ENCODE results near the gene NELL1. TPM values are rescaled to one million over a fixed set of nuclear protein-coding genes. Genes with fewer than 3 reads are reported as not detected.

NELL1 gene
- total RNA-seq, 1 experiment from 2014 or later, result not detected

GRCh38 chr11:20963596-20963995 is 294.2 kb downstream of the NELL1 start:
- no peak for ATAC-seq
- intact Hi-C loops (cut with micrococcal nuclease), result no loop called here
- Histone ChIP-seq H4K20me1 (ENCODE audit: low read length) (no peaks in the 10 kb centered on the region), H3K79me2 (ENCODE audit: low read length) (no peaks in the 10 kb centered on the region), H3K27me3 (ENCODE audit: low read length) (no peaks in the 10 kb centered on the region), H2AFZ (ENCODE audit: low read length) (no peak overlapping the region), H3K9me3 (ENCODE audit: low read length) (no peaks in the 10 kb centered on the region), H3K9me2 (replicated peaks; ENCODE audit: low read length) (no peaks in the 10 kb centered on the region), H3K4me1 (ENCODE audit: insufficient read depth, low read length) (no peaks in the 10 kb centered on the region), H3K27ac (ENCODE audit: low read length) (no peak overlapping the region), H3K4me3 (ENCODE audit: low read length) (no peak overlapping the region), H3F3A (ENCODE audit: low read length, unreplicated experiment) (no peaks in the 10 kb centered on the region), H3K4me2 (ENCODE audit: low read length) (no peak overlapping the region), H3K9ac (ENCODE audit: low read length) (no peak overlapping the region), H3K36me3 (ENCODE audit: low read depth, low read length) (no peaks in the 10 kb centered on the region)
- BruUV-seq (replicated peaks), result no TSS peak
- DNase-seq, result peak; percentile 1
- TF ChIP-seq EZH2 (IDR thresholded peaks at IDR 0.05; ENCODE audit: low read length, unreplicated experiment) (no peak), CTCF (conservative IDR thresholded peaks at IDR 0.05; ENCODE audit: low read depth, low read length) (no peak), EZH2phosphoT487 (IDR thresholded peaks at IDR 0.05; ENCODE audit: borderline replicate concordance, low read length) (no peak)
- ChIA-PET POLR2A (ENCODE audit: unreplicated experiment) (no interaction called here), CTCF (no interaction called here)

GRCh38 chr11:20964985-20965384 is 295.6 kb downstream of the NELL1 start:
- no TSS peak for BruUV-seq (replicated peaks)
- no peaks in the 10 kb centered on the region for H3K9me2 ChIP-seq (replicated peaks; ENCODE audit: low read length)
- H3K4me3 ChIP-seq (ENCODE audit: low read length), result no peak overlapping the region
- TF ChIP-seq CTCF (conservative IDR thresholded peaks at IDR 0.05; ENCODE audit: low read depth, low read length), result no peak
- no peak for TF ChIP-seq EZH2phosphoT487 (IDR thresholded peaks at IDR 0.05; ENCODE audit: borderline replicate concordance, low read length)
- TF ChIP-seq EZH2 (IDR thresholded peaks at IDR 0.05; ENCODE audit: low read length, unreplicated experiment), result no peak
- H3K36me3 ChIP-seq (ENCODE audit: low read depth, low read length), result no peaks in the 10 kb centered on the region
- no peak overlapping the region for H3K9ac ChIP-seq (ENCODE audit: low read length)
- no peak overlapping the region for H2AFZ ChIP-seq (ENCODE audit: low read length)
- H3K9me3 ChIP-seq (ENCODE audit: low read length), result 0 out of 2 replicates have a peak, but pooled peaks cover 5% of the 10 kb centered on the region
- H3K4me1 ChIP-seq (ENCODE audit: insufficient read depth, low read length), result no peaks in the 10 kb centered on the region
- POLR2A ChIA-PET (ENCODE audit: unreplicated experiment), result no interaction called here
- ATAC-seq (no peak), DNase-seq (no peak)
- CTCF ChIA-PET, result no interaction called here
- no peaks in the 10 kb centered on the region for H4K20me1 ChIP-seq (ENCODE audit: low read length)
- no peak overlapping the region for H3K27ac ChIP-seq (ENCODE audit: low read length)
- intact Hi-C loops (cut with micrococcal nuclease), result no loop called here
- no peaks in the 10 kb centered on the region for H3F3A ChIP-seq (ENCODE audit: low read length, unreplicated experiment)
- no peaks in the 10 kb centered on the region for H3K27me3 ChIP-seq (ENCODE audit: low read length)
- no peaks in the 10 kb centered on the region for H3K79me2 ChIP-seq (ENCODE audit: low read length)
- no peak overlapping the region for H3K4me2 ChIP-seq (ENCODE audit: low read length)

GRCh38 chr11:20966489-20966888 is 297.1 kb downstream of the NELL1 start:
- intact Hi-C loops (cut with micrococcal nuclease), result no loop called here
- ChIA-PET POLR2A (ENCODE audit: unreplicated experiment) (no interaction called here), CTCF (no interaction called here)
- DNase-seq (no peak), ATAC-seq (no peak)
- BruUV-seq (replicated peaks), result no TSS peak
- no peak overlapping the region for H3K4me3 ChIP-seq (ENCODE audit: low read length)
- H3K27ac ChIP-seq (ENCODE audit: low read length), result no peak overlapping the region
- 0 out of 2 replicates have a peak, but pooled peaks cover 5% of the 10 kb centered on the region for H3K9me3 ChIP-seq (ENCODE audit: low read length)
- H4K20me1 ChIP-seq (ENCODE audit: low read length), result no peaks in the 10 kb centered on the region
- no peaks in the 10 kb centered on the region for H3F3A ChIP-seq (ENCODE audit: low read length, unreplicated experiment)
- no peaks in the 10 kb centered on the region for H3K9me2 ChIP-seq (replicated peaks; ENCODE audit: low read length)
- no peaks in the 10 kb centered on the region for H3K79me2 ChIP-seq (ENCODE audit: low read length)
- TF ChIP-seq EZH2 (IDR thresholded peaks at IDR 0.05; ENCODE audit: low read length, unreplicated experiment) (no peak), EZH2phosphoT487 (IDR thresholded peaks at IDR 0.05; ENCODE audit: borderline replicate concordance, low read length) (no peak), CTCF (conservative IDR thresholded peaks at IDR 0.05; ENCODE audit: low read depth, low read length) (no peak)
- no peak overlapping the region for H2AFZ ChIP-seq (ENCODE audit: low read length)
- H3K9ac ChIP-seq (ENCODE audit: low read length), result no peak overlapping the region
- no peaks in the 10 kb centered on the region for H3K27me3 ChIP-seq (ENCODE audit: low read length)
- no peak overlapping the region for H3K4me2 ChIP-seq (ENCODE audit: low read length)
- H3K4me1 ChIP-seq (ENCODE audit: insufficient read depth, low read length), result no peaks in the 10 kb centered on the region
- no peaks in the 10 kb centered on the region for H3K36me3 ChIP-seq (ENCODE audit: low read depth, low read length)
